Measurements from ENCODE around the gene CFAP69.

GRCh38 chr7:90243556-90243955, 1.4 kb upstream of the CFAP69 start:
- TF ChIP-seq CTCF (conservative IDR thresholded peaks at IDR 0.05 in 1 of 2, IDR thresholded peaks at IDR 0.05 in 1 of 2; ENCODE audit: low read depth in 1 of 2, low read length in 2 of 2) (no peak), EZH2 (IDR thresholded peaks at IDR 0.05; ENCODE audit: low read length, missing control alignments) (no peak)
